ENCODE results near the gene NCOA7.

NCOA7 gene

DNA sequence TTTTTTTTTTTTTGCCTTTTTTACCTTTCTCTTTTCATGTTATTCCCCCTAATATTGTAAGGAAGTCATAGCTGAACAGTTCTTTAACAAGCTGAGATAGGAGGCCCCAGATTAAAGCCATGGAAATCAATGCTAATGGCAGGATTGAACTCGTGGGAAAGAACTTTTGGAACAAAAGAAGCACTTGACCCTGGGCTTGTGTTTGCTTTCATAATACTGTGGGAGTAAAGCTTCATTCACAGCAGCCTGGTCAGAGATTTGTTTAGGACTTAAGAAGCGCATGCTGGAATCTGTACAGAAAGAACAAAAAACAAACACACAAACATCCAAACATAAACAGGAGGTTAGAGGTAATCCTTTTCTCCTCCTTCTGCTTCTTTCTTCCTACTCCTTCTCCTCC is 36.2 kb upstream of the NCOA7 start:
- TF ChIP-seq, protein P1, sequence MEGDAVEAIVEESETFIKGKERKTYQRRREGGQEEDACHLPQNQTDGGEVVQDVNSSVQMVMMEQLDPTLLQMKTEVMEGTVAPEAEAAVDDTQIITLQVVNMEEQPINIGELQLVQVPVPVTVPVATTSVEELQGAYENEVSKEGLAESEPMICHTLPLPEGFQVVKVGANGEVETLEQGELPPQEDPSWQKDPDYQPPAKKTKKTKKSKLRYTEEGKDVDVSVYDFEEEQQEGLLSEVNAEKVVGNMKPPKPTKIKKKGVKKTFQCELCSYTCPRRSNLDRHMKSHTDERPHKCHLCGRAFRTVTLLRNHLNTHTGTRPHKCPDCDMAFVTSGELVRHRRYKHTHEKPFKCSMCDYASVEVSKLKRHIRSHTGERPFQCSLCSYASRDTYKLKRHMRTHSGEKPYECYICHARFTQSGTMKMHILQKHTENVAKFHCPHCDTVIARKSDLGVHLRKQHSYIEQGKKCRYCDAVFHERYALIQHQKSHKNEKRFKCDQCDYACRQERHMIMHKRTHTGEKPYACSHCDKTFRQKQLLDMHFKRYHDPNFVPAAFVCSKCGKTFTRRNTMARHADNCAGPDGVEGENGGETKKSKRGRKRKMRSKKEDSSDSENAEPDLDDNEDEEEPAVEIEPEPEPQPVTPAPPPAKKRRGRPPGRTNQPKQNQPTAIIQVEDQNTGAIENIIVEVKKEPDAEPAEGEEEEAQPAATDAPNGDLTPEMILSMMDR (IDR thresholded peaks at IDR 0.05; ENCODE audit: control extremely low read depth, extremely low read depth, low read depth, missing control alignments) = no peak
- CTCF ChIA-PET = interaction anchor here (1.0 to 18.0 kb wide), 7 partner anchors 9 to 441 kb away, joined by 3 to 318 read pairs (median 10); no protein-coding TSS in a partner anchor
- no peak for DNase-seq (ENCODE audit: extremely low spot score)
- POLR2A ChIA-PET = no interaction called here

DNA sequence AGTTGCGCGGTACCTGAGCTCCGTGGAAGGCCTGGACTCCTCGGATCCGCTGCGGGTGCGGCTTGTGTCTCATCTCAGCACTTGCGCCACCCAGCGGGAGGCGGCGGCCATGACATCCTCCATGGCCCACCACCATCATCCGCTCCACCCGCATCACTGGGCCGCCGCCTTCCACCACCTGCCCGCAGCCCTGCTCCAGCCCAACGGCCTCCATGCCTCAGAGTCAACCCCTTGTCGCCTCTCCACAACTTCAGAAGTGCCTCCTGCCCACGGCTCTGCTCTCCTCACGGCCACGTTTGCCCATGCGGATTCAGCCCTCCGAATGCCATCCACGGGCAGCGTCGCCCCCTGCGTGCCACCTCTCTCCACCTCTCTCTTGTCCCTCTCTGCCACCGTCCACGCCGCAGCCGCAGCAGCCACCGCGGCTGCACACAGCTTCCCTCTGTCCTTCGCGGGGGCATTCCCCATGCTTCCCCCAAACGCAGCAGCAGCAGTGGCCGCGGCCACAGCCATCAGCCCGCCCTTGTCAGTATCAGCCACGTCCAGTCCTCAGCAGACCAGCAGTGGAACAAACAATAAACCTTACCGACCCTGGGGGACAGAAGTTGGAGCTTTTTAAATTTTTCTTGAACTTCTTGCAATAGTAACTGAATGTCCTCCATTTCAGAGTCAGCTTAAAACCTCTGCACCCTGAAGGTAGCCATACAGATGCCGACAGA is 31.4 kb upstream of the NCOA7 start:
- CTCF ChIA-PET = interaction anchor here (1.2 to 18.0 kb wide), 3 partner anchors 10 to 446 kb away, joined by 3 to 318 read pairs (median 15); no protein-coding TSS in a partner anchor
- no peak for DNase-seq (ENCODE audit: extremely low spot score)
- TF ChIP-seq, protein P1 (IDR thresholded peaks at IDR 0.05; ENCODE audit: control extremely low read depth, extremely low read depth, low read depth, missing control alignments) = no peak
- POLR2A ChIA-PET = no interaction called here

DNA sequence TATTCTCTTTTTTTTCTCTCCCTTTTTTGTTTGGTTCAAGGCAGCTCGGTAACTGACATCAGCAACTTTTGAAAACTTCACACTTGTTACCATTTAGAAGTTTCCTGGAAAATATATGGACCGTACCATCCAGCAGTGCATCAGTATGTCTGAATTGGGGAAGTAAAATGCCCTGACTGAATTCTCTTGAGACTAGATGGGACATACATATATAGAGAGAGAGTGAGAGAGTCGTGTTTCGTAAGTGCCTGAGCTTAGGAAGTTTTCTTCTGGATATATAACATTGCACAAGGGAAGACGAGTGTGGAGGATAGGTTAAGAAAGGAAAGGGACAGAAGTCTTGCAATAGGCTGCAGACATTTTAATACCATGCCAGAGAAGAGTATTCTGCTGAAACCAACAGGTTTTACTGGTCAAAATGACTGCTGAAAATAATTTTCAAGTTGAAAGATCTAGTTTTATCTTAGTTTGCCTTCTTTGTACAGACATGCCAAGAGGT is 30.8 kb upstream of the NCOA7 start:
- no peak for DNase-seq (ENCODE audit: extremely low spot score)
- TF ChIP-seq, protein P1 (IDR thresholded peaks at IDR 0.05; ENCODE audit: control extremely low read depth, extremely low read depth, low read depth, missing control alignments) = no peak
- CTCF ChIA-PET = interaction anchor here (0.8 to 18.0 kb wide), 3 partner anchors 9 to 446 kb away, joined by 3 to 318 read pairs (median 15); no protein-coding TSS in a partner anchor
- POLR2A ChIA-PET = no interaction called here

DNA sequence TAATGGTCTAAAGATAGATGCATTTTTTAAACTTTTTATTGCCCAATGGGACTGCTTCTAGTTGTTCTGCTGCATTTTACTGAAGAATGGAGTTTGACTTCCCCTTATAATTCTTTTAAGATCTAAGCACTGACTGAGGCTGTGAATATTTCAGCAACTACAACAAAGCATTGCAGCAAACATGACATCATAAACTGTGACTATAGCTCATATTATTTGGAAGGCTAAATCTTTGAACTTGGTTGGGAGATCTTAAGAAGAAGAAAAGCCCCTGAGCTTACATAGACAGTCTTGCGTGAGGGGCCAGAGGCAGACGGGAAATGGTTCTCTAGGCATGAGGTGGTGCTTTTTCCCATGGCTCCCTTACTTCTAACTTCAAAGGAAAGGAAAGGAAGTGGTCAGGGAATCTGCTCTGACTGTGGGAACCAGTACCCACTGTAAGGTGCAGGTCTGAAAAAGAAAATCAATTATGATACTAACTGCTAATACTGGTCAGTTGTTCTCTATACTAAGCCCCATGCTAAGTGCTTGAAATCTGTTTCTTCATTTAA is 26.6 kb upstream of the NCOA7 start:
- no peak for DNase-seq (ENCODE audit: extremely low spot score)
- ChIA-PET CTCF (interaction anchor here (1.0 to 18.0 kb wide), 8 partner anchors 10 to 572 kb away, joined by 3 to 318 read pairs (median 4); no protein-coding TSS in a partner anchor), POLR2A (no interaction called here)
- TF ChIP-seq, protein P1 (IDR thresholded peaks at IDR 0.05; ENCODE audit: control extremely low read depth, extremely low read depth, low read depth, missing control alignments) = no peak

DNA sequence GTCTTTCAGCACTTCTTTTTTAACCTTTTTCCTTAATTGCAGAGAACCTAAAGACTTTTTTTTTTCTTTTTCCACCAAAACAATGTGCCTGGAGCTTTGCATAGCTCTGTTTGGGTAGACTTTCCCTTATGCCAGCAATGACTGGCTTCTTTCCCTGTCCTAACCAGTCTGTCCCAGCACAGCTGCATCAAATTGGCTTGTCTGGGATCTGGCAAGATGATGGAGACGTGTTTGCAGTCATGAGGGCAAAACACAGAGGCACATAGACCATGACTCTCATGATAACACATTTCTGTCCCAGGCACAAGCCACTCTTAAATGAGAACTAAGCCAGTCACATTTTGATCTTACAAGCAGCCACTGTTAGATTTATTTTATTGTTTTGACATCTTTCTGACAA is 24.8 kb upstream of the NCOA7 start:
- ChIA-PET POLR2A (no interaction called here), CTCF (interaction anchor here (1.0 to 18.0 kb wide), 7 partner anchors 9 to 452 kb away, joined by 3 to 318 read pairs (median 5); no protein-coding TSS in a partner anchor)
- DNase-seq (ENCODE audit: extremely low spot score) = no peak
- TF ChIP-seq, protein P1 (IDR thresholded peaks at IDR 0.05; ENCODE audit: control extremely low read depth, extremely low read depth, low read depth, missing control alignments) = no peak

DNA sequence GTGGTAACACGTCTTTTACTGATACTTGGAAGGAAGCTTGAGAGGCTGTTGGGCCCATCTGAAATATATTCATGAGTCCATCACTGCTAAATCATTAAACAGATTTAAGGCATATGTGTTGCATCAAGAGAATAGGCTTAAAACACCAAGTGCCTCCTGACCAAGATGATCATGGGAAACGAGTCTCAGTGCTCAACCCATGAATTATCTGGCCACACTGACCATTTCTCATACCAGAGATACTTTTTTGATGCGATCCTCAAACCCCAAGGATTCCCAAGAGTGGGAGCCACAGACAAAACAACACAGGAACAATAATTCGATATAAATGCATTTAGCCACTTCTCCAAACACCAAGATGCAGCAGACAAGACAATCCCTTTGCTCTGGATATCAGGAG is 24.1 kb upstream of the NCOA7 start:
- TF ChIP-seq, protein P1 (IDR thresholded peaks at IDR 0.05; ENCODE audit: control extremely low read depth, extremely low read depth, low read depth, missing control alignments) = no peak
- ChIA-PET CTCF (interaction anchor here (1.0 to 18.0 kb wide), 7 partner anchors 10 to 453 kb away, joined by 3 to 318 read pairs (median 6); partner anchors contain the start of gene HEY2), POLR2A (no interaction called here)
- DNase-seq (ENCODE audit: extremely low spot score) = no peak
